Activated T-cell treated with anti-CD3 and anti-CD28 coated beads, Interleukin-2, amount 50 U/mL, for 72 hours (primary cell): Measurements from ENCODE around the gene CMPK2. TPM values are rescaled to one million over a fixed set of nuclear protein-coding genes. Genes with fewer than 3 reads are reported as not detected.
"Not testable (repeated sequence)": the region's sequence is repeated elsewhere in the genome, so short reads cannot be mapped to it uniquely, and the experiment has no call there.

Experiments used
- ATAC-seq, 2 donors: fragments of 150-1000 bp; cut with Tn5 transposase; replicated peaks in 1 of 2; 2 replicates each; pipeline ENCODE4 v1.10.0; 2021; ENCODE audit warnings: moderate library complexity in 2 of 2, mild to moderate bottlenecking in 1 of 2
- DNase-seq, 2 donors: peaks; one replicate each; pipeline ENCODE4 v3.0.0; 2021 to 2022; ENCODE audit warnings: mixed read lengths in 1 of 2
- H3K27ac Mint-ChIP-seq: one replicate; pipeline ENCODE4 v1.8.0; 2022; ENCODE audit warnings: mild to moderate bottlenecking, moderate library complexity, mixed read lengths
- H3K27me3 Mint-ChIP-seq: one replicate; pipeline ENCODE4 v1.8.0; 2022; ENCODE audit warnings: low read depth, mixed read lengths
- H3K36me3 Mint-ChIP-seq, 2 donors: one replicate each; pipeline ENCODE4 v1.8.0; 2022; ENCODE audit warnings: mixed read lengths in 2 of 2, mild to moderate bottlenecking in 1 of 2; ENCODE audit not compliant: insufficient read depth in 2 of 2
- H3K4me1 Mint-ChIP-seq: one replicate; pipeline ENCODE4 v1.8.0; 2022; ENCODE audit warnings: low read depth, mixed read lengths
- H3K4me3 Mint-ChIP-seq, 2 donors: one replicate each; pipeline ENCODE4 v1.8.0; 2022; ENCODE audit warnings: mild to moderate bottlenecking in 2 of 2, mixed read lengths in 2 of 2, moderate library complexity in 2 of 2
- H3K9me3 Mint-ChIP-seq, 2 donors: one replicate each; pipeline ENCODE4 v1.8.0; 2022; ENCODE audit warnings: mixed read lengths in 2 of 2
- total RNA-seq, 2 donors: library from RNA; stranded (reverse); gene quantifications; one replicate each; pipeline ENCODE4 v1.2.3, GENCODE V29; 2022

Gene CMPK2, protein sequence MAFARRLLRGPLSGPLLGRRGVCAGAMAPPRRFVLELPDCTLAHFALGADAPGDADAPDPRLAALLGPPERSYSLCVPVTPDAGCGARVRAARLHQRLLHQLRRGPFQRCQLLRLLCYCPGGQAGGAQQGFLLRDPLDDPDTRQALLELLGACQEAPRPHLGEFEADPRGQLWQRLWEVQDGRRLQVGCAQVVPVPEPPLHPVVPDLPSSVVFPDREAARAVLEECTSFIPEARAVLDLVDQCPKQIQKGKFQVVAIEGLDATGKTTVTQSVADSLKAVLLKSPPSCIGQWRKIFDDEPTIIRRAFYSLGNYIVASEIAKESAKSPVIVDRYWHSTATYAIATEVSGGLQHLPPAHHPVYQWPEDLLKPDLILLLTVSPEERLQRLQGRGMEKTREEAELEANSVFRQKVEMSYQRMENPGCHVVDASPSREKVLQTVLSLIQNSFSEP
- total RNA-seq: 10 to 100 TPM in 1 of 2 donors, 1 to 10 TPM in 1; 5.7 to 10.6 TPM

DNA sequence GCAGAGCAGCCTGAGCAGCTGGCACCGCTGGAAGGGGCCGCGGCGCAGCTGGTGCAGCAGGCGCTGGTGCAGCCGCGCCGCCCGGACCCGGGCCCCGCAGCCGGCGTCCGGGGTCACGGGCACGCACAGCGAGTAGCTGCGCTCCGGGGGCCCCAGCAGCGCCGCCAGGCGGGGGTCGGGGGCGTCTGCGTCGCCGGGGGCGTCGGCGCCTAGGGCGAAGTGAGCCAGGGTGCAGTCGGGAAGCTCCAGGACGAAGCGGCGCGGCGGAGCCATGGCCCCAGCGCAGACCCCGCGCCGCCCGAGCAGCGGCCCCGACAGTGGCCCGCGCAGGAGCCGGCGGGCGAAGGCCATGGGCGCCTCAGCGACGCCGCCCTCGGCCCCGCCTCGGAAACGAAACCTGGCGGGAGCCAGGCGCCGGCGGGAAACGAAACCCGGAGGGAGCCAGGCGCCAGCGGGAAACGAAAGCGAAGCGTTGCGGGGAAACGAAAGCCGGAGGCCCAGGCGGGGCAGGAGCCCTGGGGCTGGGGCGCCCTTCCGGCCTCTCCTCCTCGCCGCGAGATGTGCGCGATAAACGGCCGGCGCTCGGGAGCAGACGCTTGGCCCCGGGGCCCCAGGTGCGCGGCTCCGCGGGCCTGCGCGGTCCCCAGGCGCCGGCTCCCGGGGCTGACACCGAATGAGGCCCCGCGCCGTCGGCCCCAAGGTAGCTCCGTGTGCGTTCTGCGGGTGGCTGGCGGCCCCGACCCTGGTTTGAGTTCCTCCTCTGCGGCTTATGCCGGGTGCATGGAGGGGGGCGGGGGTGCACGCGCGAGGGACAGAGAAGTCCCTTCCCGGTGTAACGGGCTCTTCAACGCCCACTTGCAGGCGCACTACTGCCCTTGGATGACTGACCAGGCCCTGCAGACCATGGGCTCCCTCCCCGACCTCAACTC, at the start of gene CMPK2:
CMPK2 (minus strand) TSS at position 562 of the 929 bp plus-strand sequence; CDS start at position 351, 211 bp downstream.
- peak; percentile 84 to 90 for DNase-seq
- peak within 1 kb of the TSS; percentile 88 for H3K27ac Mint-ChIP-seq

DNA sequence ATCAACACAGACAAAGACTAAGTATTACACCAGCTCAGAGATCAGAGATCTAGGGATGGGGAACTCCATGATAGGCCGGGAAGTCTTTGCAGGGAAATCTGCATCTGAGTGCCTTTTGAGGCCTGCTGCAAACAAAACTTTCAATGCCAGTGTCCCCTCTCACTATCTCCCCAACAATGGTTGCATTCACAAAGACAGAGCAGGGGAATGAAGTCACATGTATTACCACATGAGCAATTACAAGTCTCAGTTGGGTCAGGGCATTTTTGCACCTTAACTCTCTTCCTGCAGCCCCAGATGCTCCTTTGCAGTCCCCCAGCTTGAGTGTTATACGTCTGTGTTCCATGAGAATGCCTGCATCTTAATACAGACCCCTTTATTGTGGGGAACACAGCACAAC, 49.7 kb upstream of the CMPK2 start:
- Mint-ChIP-seq H3K27ac (peak overlapping the region; percentile 79), H3K36me3 (peaks cover 11 to 25% of the 10 kb centered on the region in 2 donors), H3K4me3 (peak overlapping the region; percentile 79 to 81), H3K4me1 (peaks cover 85% of the 10 kb centered on the region), H3K27me3 (no peaks in the 10 kb centered on the region), H3K9me3 (no peaks in the 10 kb centered on the region)
- DNase-seq (no peak), ATAC-seq (no peak)

More for the DNA sequence above, at the start of gene CMPK2:
- Mint-ChIP-seq H3K9me3 (peaks cover 0 to 1% of the 10 kb centered on the region in 2 donors), H3K27me3 (peaks cover 5% of the 10 kb centered on the region), H3K4me3 (peak within 1 kb of the TSS; percentile 89 to 98), H3K4me1 (peaks cover 21% of the 10 kb centered on the region), H3K36me3 (peaks cover 9 to 18% of the 10 kb centered on the region in 2 donors)
- ATAC-seq: peak; percentile 84 to 87

DNA sequence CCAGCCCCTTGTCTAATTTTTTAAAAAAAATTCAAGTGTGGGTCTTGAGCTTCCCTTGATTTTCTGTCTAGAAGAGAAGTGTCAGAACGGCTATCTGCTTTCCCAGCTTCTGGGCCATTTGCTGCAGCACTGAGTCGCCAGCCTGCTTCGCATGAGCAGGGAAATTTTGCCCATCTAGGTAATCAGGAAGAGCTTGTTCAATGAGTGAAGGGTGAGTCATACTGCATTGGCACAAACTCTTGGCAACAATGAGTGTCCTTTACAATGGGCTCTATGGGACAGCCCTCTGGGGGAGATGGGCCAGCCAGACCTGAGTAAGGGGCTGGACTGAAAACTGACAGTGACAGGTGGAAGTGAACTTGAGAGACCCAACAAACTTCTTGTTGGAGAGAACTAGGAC, 49.1 kb upstream of the CMPK2 start:
- Mint-ChIP-seq H3K27ac (peak overlapping the region; percentile 79), H3K36me3 (peaks cover 15 to 28% of the 10 kb centered on the region in 2 donors), H3K4me3 (peak overlapping the region; percentile 65 to 81), H3K4me1 (peaks cover 85% of the 10 kb centered on the region), H3K27me3 (no peaks in the 10 kb centered on the region), H3K9me3 (no peaks in the 10 kb centered on the region)
- peak; percentile 35 to 50 for ATAC-seq
- DNase-seq: peak in 1 of 2 donors; percentile 53

DNA sequence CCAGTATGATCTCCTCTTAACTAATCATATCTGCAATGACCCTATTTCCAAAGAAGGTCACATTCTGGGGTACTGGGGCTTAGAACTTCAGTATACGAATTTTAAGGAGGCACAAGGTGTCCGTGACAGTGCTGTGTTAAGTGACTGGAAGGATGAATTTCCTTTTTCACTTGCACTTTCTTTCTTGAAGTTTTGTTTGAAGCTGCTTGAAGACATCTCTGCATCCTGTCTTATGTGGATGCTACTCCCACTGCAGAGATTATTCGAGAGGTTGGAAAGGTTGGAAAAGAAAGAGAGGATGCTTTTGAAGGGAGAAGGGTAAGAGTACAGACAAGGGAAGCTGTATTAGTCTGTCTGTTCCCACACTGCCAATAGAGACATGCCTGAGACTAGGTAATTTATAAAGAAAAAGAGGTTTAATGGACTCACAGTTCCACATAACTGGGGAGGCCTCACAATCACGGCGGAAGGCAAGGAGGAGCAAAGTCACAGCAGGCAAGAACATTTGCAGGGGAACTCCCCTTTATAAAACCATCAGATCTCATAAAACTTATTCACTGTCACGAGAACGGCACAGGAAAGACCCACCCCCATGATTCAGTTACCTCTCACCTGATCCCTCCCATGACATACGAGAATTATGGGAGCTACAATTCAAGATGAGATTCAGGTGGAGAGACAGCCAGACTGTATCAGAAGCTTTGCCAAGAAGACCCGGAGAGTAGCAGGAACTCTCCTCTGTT, 47.9 kb upstream of the CMPK2 start:
- peak overlapping the region; percentile 95 for H3K27ac Mint-ChIP-seq
- ATAC-seq (peak; percentile 21 to 37), DNase-seq (peak; percentile 50 to 72)
- H3K27me3 Mint-ChIP-seq: no peaks in the 10 kb centered on the region
- H3K4me1 Mint-ChIP-seq: peaks cover 86% of the 10 kb centered on the region
- no peaks in the 10 kb centered on the region for H3K9me3 Mint-ChIP-seq
- H3K4me3 Mint-ChIP-seq: peak overlapping the region; percentile 75 to 77
- peaks cover 15 to 31% of the 10 kb centered on the region in 2 donors for H3K36me3 Mint-ChIP-seq

DNA sequence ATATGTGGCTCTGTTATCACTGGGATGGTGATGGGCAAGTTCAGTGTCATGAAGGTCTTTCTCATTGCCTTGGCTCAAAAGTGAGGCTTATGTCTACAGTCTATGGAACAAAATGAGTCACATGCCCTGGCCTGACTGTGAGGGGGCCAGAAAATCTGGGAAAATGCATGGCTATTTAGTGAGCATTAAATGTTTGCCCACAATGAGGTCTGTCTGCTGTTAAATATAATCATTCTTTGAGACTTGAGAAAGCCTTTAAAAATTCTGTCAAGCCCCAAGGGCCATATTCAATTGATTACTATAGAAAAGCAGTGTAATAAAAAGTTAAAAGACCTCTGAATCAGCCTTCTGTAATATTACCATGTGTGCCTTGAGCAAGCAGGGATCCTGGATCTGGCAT, 46.0 kb upstream of the CMPK2 start:
- H3K4me1 Mint-ChIP-seq: peaks cover 100% of the 10 kb centered on the region
- no peak for DNase-seq
- H3K4me3 Mint-ChIP-seq: peak overlapping the region; percentile 75 to 77
- peaks cover 1 to 2% of the 10 kb centered on the region in 2 donors for H3K9me3 Mint-ChIP-seq
- peak overlapping the region; percentile 67 for H3K27ac Mint-ChIP-seq
- ATAC-seq: no peak
- peaks cover 23 to 49% of the 10 kb centered on the region in 2 donors for H3K36me3 Mint-ChIP-seq
- no peaks in the 10 kb centered on the region for H3K27me3 Mint-ChIP-seq

DNA sequence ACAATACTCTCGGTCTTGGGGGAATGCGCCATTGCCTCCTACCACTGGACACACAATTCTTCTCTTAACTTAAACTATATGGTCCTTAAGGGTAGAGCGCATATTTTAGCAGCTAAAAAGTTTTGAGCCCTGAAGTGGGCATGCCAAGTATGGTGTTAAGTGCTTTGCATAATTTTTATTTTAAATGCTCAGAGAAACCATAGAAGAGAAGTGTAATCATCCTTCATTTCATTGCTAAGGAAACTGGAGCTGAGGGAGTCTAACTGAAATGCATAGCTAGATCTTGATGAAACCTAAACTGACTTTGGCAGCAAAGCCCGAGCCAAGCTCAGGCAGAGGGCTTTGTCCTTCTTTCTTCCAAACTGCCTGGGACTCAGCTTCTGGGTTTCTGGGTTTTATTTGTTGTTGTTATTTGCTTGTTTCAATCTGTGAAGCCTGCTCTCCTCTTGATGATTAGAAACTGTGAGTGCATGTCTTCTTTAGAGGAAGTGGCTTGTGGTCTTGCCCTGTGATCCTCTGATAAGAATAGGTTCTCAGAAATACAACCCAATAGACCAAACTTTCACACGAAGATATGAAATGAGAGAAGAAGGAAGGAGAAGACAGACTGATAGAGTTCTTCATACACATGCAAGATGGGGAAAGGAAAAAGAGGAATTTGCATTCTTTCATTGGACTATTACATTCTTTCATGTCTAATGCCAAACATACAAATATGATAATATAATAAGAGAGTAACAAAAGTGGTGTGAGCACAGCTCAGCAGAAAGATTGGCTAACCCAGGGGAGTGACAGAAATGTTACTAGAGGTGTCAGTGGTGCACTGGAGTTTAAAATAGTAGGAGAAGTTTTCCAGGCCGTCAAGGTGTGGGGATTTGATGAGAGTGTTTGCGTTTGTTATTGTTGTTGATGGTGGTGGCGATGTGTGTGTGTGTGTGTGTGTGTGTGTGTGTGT, 44.0 kb upstream of the CMPK2 start:
- Mint-ChIP-seq H3K9me3 (peaks cover 1 to 4% of the 10 kb centered on the region in 2 donors), H3K36me3 (peaks cover 29 to 60% of the 10 kb centered on the region in 2 donors), H3K4me1 (peaks cover 90% of the 10 kb centered on the region), H3K27me3 (no peaks in the 10 kb centered on the region), H3K27ac (peak overlapping the region; percentile 92), H3K4me3 (peak overlapping the region; percentile 75 to 77)
- DNase-seq (peak; percentile 58 to 62), ATAC-seq (peak; percentile 60 to 69)

DNA sequence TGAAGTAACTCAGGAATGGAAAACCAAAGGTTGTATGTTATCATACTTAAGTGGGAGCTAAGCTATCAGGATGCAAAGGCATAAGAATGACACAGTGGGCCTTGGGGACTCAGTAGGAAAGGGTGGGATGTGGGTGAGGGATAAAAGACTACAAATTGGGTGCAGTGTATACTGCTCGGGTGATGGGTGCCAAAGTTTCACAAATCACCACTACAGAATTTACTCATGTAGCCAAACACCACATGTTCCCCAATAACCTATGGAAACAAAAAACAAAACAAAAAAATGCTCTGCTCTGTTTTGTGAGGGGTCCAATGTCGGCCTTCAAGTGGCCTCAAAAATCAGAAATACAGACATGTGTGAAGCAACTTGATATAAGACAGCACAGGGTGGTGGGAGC, 42.6 kb upstream of the CMPK2 start:
- H3K4me1 Mint-ChIP-seq: peaks cover 76% of the 10 kb centered on the region
- H3K27me3 Mint-ChIP-seq: no peaks in the 10 kb centered on the region
- H3K36me3 Mint-ChIP-seq: peaks cover 32 to 68% of the 10 kb centered on the region in 2 donors
- H3K4me3 Mint-ChIP-seq: peak overlapping the region; percentile 75 to 77
- peak; percentile 8 to 24 for ATAC-seq
- H3K27ac Mint-ChIP-seq: peak overlapping the region; percentile 92
- H3K9me3 Mint-ChIP-seq: peaks cover 5 to 8% of the 10 kb centered on the region in 2 donors
- DNase-seq: no peak

DNA sequence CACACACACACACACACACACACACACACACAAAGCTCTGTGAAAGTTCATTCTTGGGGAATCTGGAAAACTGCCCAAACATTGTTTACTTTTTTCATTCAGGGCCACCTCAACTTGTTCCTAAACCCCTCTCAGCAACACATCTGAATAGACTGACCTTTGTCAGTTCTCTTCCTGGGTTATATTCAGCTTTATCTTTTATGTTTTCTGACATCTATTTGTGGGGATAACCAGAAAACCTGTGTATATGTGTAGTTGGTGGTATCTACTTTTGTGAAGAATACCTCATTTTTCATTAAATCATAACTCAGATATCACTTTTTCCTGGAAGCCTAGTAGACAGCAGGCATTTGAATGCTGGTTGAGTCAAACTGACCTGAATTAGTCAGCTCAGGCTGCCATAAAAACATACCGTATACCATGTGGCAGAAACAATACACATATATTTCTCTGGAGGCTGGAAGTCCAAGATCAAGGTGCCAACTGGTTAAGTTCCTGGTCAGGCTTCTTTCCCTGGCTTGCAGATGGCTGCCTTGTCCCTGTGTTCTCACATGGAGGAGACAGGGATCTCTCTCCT, 40.5 kb upstream of the CMPK2 start:
- peak overlapping the region; percentile 85 for H3K27ac Mint-ChIP-seq
- DNase-seq: no peak
- peaks cover 36 to 74% of the 10 kb centered on the region in 2 donors for H3K36me3 Mint-ChIP-seq
- H3K4me1 Mint-ChIP-seq: peaks cover 56% of the 10 kb centered on the region
- peaks cover 13 to 21% of the 10 kb centered on the region in 2 donors for H3K9me3 Mint-ChIP-seq
- ATAC-seq: peak; percentile 71 to 80
- no peaks in the 10 kb centered on the region for H3K27me3 Mint-ChIP-seq
- H3K4me3 Mint-ChIP-seq: peak overlapping the region; percentile 40 to 77

DNA sequence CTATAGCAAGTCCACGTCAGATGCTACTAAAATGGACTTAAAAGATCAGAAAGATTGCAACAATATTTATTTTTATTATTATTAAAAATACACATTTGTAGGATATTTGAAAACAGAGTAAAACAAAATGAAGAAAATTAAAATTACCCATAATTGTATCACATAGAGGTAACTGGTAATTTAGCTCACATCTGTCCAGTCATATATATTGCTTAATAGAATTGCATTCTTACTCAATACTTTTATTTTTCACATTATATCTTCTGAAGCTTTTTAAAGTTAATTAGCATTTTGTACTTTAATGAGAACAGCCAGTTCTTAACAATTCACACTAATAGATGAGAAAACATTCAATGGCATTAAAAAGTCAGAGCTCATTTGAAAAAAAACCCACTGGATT, 40.0 kb upstream of the CMPK2 start:
- H3K36me3 Mint-ChIP-seq: peaks cover 34 to 75% of the 10 kb centered on the region in 2 donors
- H3K4me1 Mint-ChIP-seq: peaks cover 50% of the 10 kb centered on the region
- H3K4me3 Mint-ChIP-seq: no peak overlapping the region
- H3K27me3 Mint-ChIP-seq: no peaks in the 10 kb centered on the region
- no peak overlapping the region for H3K27ac Mint-ChIP-seq
- ATAC-seq (no peak), DNase-seq (no peak)
- H3K9me3 Mint-ChIP-seq: peaks cover 15 to 23% of the 10 kb centered on the region in 2 donors

DNA sequence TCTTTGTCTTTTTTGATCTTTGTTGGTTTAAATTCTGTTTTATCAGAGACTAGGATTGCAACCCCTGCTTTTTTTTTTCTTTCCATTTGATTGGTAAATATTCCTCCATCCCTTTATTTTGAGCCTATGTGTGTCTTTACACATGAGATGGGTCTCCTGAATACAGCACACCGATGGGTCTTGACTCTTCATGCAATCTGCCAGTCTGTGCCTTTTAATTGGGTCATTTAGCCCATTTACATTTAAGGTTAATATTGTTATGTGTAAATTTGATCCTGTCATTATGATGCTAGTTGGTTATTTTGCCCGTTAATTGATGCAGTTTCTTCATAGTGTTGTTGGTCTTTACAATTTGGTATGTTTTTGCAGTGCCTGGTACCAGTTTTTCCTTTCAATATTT, 36.9 kb upstream of the CMPK2 start:
- DNase-seq, H3K4me3 Mint-ChIP-seq, ATAC-seq, H3K27me3 Mint-ChIP-seq: not testable (repeated sequence)
- Mint-ChIP-seq H3K27ac (peak overlapping the region; percentile 56), H3K9me3 (peaks cover 18 to 28% of the 10 kb centered on the region in 2 donors), H3K36me3 (peaks cover 25 to 55% of the 10 kb centered on the region in 2 donors), H3K4me1 (peaks cover 19% of the 10 kb centered on the region)
